Measurements from ENCODE around the gene SLMAP. TPM values are rescaled to one million over a fixed set of nuclear protein-coding genes. Genes with fewer than 3 reads are reported as not detected.
A peak's percentile ranks its signal among the peaks of the same experiment; 100 is the strongest.

SLMAP gene
- total and polyA plus RNA-seq, 2 of the 13 experiments (the other 11 are each of a cell fraction or from before 2014, with no cell fraction given), result 24.0 to 48.3 TPM

DNA sequence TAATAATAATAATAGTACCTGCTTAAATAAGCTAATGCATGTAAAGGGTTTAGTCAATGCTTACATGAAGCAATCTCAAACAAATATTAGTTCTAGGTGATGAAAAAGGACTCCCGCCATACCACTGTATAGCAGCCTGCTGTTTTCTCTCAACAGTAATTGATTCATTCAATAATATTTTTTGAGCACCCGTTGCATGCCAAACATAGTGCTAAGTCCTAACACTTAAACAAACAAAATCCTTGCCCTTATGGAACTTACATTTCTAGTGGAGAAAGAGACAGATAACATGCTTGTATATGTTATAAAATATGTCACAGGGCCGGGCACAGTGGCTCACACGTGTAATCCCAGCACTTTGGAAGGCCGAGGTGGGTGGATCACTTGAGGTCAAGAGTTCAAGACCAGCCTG lies 190.9 kb downstream of the SLMAP start (continued):
- TF ChIP-seq FOXO4 (CRISPR knock-in tag; conservative IDR thresholded peaks at IDR 0.05), result no peak
- peak; percentile 16 for TF ChIP-seq ASH2L (IDR thresholded peaks at IDR 0.05; ENCODE audit: insufficient read length, low read depth, low read length)
- peak in 1 of 2 experiments; percentile 50; a peak in 1 of 4 replicates for TF ChIP-seq NR2F1 (CRISPR knock-in tag; IDR thresholded peaks at IDR 0.05)
- 0 out of 2 replicates have a peak, but pooled peaks have one; percentile 29 for TF ChIP-seq NR2F2 (IDR thresholded peaks at IDR 0.05; ENCODE audit: borderline replicate concordance, low read depth)
- TF ChIP-seq REPIN1 (CRISPR knock-in tag; IDR thresholded peaks at IDR 0.05; ENCODE audit: borderline replicate concordance, low read depth), result peak; percentile 84
- peak; percentile 41; the same call in 1 of the 2 replicates for TF ChIP-seq HNF4A (CRISPR knock-in tag; IDR thresholded peaks at IDR 0.05)
- TF ChIP-seq ZNF513 (CRISPR knock-in tag; conservative IDR thresholded peaks at IDR 0.05), result no peak
- peak; percentile 23 for TF ChIP-seq TEAD3 (CRISPR knock-in tag; optimal IDR thresholded peaks at IDR 0.05; ENCODE audit: borderline replicate concordance)
- TF ChIP-seq GATAD2A (CRISPR knock-in tag; IDR thresholded peaks at IDR 0.05), result peak; percentile 69
- no peak for TF ChIP-seq ZNF296 (CRISPR knock-in tag; conservative IDR thresholded peaks at IDR 0.05)
- TF ChIP-seq ONECUT2 (CRISPR knock-in tag; IDR thresholded peaks at IDR 0.05), result no peak
- TF ChIP-seq TCF7 (IDR thresholded peaks at IDR 0.05; ENCODE audit: low read depth), result peak; percentile 68
- TF ChIP-seq MZF1 (CRISPR knock-in tag; IDR thresholded peaks at IDR 0.05; ENCODE audit: borderline replicate concordance), result no peak
- peak; percentile 80 for TF ChIP-seq CEBPB (IDR thresholded peaks at IDR 0.05; ENCODE audit: borderline replicate concordance, low read depth, low read length)
- 0 out of 2 replicates have a peak, but pooled peaks have one; percentile 44 for TF ChIP-seq SOX5 (CRISPR knock-in tag; IDR thresholded peaks at IDR 0.05; ENCODE audit: borderline replicate concordance)
- TF ChIP-seq ZNF576 (CRISPR knock-in tag; IDR thresholded peaks at IDR 0.05), result no peak
- TF ChIP-seq ZNF234 (CRISPR knock-in tag; conservative IDR thresholded peaks at IDR 0.05), result no peak
- no peak for TF ChIP-seq SOX6 (IDR thresholded peaks at IDR 0.05)
- peak; percentile 42; the same call in 1 of the 2 replicates for TF ChIP-seq SOX6 (CRISPR knock-in tag; IDR thresholded peaks at IDR 0.05)
- TF ChIP-seq LCORL (IDR thresholded peaks at IDR 0.05), result 0 out of 2 replicates have a peak, but pooled peaks have one; percentile 30
- TF ChIP-seq LCORL (CRISPR knock-in tag; IDR thresholded peaks at IDR 0.05), result no peak
- no peak for TF ChIP-seq ZNF775 (CRISPR knock-in tag; IDR thresholded peaks at IDR 0.05; ENCODE audit: borderline replicate concordance)
- TF ChIP-seq, protein P1, sequence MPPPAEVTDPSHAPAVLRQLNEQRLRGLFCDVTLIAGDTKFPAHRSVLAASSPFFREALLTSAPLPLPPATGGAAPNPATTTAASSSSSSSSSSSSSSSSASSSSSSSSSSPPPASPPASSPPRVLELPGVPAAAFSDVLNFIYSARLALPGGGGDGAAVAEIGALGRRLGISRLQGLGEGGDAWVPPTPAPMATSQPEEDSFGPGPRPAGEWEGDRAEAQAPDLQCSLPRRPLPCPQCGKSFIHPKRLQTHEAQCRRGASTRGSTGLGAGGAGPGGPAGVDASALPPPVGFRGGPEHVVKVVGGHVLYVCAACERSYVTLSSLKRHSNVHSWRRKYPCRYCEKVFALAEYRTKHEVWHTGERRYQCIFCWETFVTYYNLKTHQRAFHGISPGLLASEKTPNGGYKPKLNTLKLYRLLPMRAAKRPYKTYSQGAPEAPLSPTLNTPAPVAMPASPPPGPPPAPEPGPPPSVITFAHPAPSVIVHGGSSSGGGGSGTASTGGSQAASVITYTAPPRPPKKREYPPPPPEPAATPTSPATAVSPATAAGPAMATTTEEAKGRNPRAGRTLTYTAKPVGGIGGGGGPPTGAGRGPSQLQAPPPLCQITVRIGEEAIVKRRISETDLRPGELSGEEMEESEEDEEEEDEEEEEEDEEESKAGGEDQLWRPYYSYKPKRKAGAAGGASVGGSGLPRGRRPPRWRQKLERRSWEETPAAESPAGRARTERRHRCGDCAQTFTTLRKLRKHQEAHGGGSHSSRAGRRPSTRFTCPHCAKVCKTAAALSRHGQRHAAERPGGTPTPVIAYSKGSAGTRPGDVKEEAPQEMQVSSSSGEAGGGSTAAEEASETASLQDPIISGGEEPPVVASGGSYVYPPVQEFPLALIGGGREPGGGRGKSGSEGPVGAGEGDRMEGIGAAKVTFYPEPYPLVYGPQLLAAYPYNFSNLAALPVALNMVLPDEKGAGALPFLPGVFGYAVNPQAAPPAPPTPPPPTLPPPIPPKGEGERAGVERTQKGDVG (CRISPR knock-in tag; IDR thresholded peaks at IDR 0.05; ENCODE audit: borderline replicate concordance), result no peak
- TF ChIP-seq, protein P2, sequence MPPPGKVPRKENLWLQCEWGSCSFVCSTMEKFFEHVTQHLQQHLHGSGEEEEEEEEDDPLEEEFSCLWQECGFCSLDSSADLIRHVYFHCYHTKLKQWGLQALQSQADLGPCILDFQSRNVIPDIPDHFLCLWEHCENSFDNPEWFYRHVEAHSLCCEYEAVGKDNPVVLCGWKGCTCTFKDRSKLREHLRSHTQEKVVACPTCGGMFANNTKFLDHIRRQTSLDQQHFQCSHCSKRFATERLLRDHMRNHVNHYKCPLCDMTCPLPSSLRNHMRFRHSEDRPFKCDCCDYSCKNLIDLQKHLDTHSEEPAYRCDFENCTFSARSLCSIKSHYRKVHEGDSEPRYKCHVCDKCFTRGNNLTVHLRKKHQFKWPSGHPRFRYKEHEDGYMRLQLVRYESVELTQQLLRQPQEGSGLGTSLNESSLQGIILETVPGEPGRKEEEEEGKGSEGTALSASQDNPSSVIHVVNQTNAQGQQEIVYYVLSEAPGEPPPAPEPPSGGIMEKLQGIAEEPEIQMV (CRISPR knock-in tag; IDR thresholded peaks at IDR 0.05; ENCODE audit: low read depth), result no peak
